HG02852 (cell line): ENCODE measurements around the gene NXN.
"Not testable (repeated sequence)": the region's sequence is repeated elsewhere in the genome, so short reads cannot be mapped to it uniquely, and the experiment has no call there.

ENCODE experiments used
- ATAC-seq: cut with Tn5 transposase; IDR thresholded peaks from one replicate; pipeline ENCODE4 v1.9.1; 2021; ENCODE audit warnings: mild to moderate bottlenecking, moderate library complexity; ENCODE audit not compliant: unreplicated experiment

Gene NXN

GRCh38 chr17:924306-924705 lies 55.3 kb downstream of the NXN start:
- not testable (repeated sequence) for ATAC-seq

- no peak for ATAC-seq
These were observed 55.9 kb downstream of the NXN start for GRCh38 chr17:923633-924032.

- no peak for ATAC-seq
These were observed 58.4 kb downstream of the NXN start for GRCh38 chr17:921161-921560.

GRCh38 chr17:920190-920589 lies 59.4 kb downstream of the NXN start:
- no peak for ATAC-seq

GRCh38 chr17:917941-918740 lies 61.4 kb downstream of the NXN start:
- ATAC-seq, result no peak

- no peak for ATAC-seq
These were observed 62.2 kb downstream of the NXN start for GRCh38 chr17:917391-917811.

GRCh38 chr17:916315-916714 lies 63.3 kb downstream of the NXN start:
- ATAC-seq, result no peak

GRCh38 chr17:915538-916201 lies 63.9 kb downstream of the NXN start:
- ATAC-seq, result no peak

GRCh38 chr17:914561-914960 lies 65.0 kb downstream of the NXN start:
- no peak for ATAC-seq

- no peak for ATAC-seq
These were observed 66.4 kb downstream of the NXN start for GRCh38 chr17:913207-913606.

GRCh38 chr17:909642-910323 lies 69.8 kb downstream of the NXN start:
- no peak for ATAC-seq

- no peak for ATAC-seq
These were observed 71.9 kb downstream of the NXN start for GRCh38 chr17:907725-908124.

- ATAC-seq, result not testable (repeated sequence)
These were observed 73.9 kb downstream of the NXN start for GRCh38 chr17:905708-906107.

GRCh38 chr17:903691-904481 lies 75.7 kb downstream of the NXN start:
- ATAC-seq, result no peak

GRCh38 chr17:902463-902862 lies 77.1 kb downstream of the NXN start:
- ATAC-seq, result no peak

- ATAC-seq, result no peak
These were observed 77.6 kb downstream of the NXN start for GRCh38 chr17:901964-902363.

GRCh38 chr17:901191-901950 lies 78.2 kb downstream of the NXN start:
- no peak for ATAC-seq

GRCh38 chr17:900336-900934 lies 79.1 kb downstream of the NXN start:
- ATAC-seq, result no peak

- ATAC-seq, result no peak
These were observed 81.5 kb downstream of the NXN start for GRCh38 chr17:897970-898619.
